Measurements from ENCODE around the gene CDC42BPG. TPM values are rescaled to one million over a fixed set of nuclear protein-coding genes. Genes with fewer than 3 reads are reported as not detected.

Gene CDC42BPG
- total and polyA plus RNA-seq, 9 of the 15 experiments (the other 6 are each of a cell fraction or from before 2014, with no cell fraction given), result 0.04 to 8.8 (median 2.1) TPM

DNA sequence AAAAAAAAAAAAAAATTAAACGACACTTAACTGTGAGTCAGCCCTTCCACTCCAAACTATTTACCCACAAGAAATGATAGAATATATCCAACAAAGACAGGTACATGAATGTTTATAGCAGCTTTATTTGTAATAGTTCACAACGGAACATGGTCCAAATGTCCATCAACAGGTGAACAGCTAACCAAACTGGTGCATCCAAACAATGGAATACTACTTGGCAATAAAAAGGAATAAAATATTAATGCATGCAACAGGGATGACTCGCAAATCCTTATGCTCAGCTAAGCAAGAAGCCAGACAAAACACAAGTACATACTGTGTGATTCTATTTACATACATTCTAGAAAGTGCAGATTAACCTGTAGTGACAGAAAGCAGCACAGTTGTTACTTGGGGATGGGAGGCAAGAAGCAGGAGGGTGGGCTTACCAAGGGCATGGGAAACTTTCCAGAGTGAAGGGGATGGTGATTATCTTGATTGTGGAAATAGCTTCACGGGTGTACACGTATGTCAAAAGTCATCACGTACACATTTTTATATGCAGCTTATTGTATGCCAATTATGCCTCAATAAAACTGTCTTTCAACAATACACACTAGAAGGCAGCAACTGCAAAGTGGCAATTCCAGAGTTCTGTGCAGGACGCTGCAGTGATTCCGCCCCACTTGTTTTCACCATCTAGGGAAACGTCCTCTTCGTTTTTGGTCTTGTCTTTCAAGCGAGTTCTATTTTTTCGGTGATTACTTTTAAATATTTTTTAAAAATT lies 59.5 kb downstream of the CDC42BPG start:
- H3K36me3 ChIP-seq (ENCODE audit: control insufficient read depth, insufficient read depth, low read length), result no peaks in the 10 kb centered on the region; the same call in 2 of the 3 replicates
- H3K79me2 ChIP-seq (ENCODE audit: control insufficient read depth, insufficient read depth, low read length), result no peaks in the 10 kb centered on the region
- no peak for TF ChIP-seq CREBBP (IDR thresholded peaks at IDR 0.05; ENCODE audit: low read depth, low read length)
- no peak for TF ChIP-seq SFPQ (IDR thresholded peaks at IDR 0.05; ENCODE audit: low read depth, low read length)
- no peak for TF ChIP-seq RBM14 (IDR thresholded peaks at IDR 0.05; ENCODE audit: borderline replicate concordance, insufficient read depth, low read depth, low read length)
- no peak for ATAC-seq
- DNase-seq (ENCODE audit: extremely low read depth in 1 of 4, low spot score in 3 of 4), result no peak
- no peaks in the 10 kb centered on the region for H4K20me1 ChIP-seq (replicated peaks; ENCODE audit: control insufficient read depth, insufficient read depth, low read length)
- no peaks in the 10 kb centered on the region for H3K27me3 ChIP-seq (ENCODE audit: control insufficient read depth in 2 of 2, insufficient read depth in 2 of 2, low read length in 2 of 2)
- POLR2A ChIA-PET, result interaction anchor here (0.6 to 1.4 kb wide), 3 partner anchors 9 to 1437 kb away, joined by 3 to 6 read pairs (median 4); no protein-coding TSS in a partner anchor
- CTCF ChIA-PET (ENCODE audit: low intra/inter-chr PET ratio), result interaction anchor here (0.6 kb wide), 1 partner anchor 15 kb away, joined by 3 read pairs; no protein-coding TSS in a partner anchor
- in situ Hi-C loops (cut with MboI), result loop anchor here (5.0 kb wide), 1 partner anchor 107 kb away; no protein-coding TSS in a partner anchor
- no TSS peak for BruUV-seq (replicated peaks)
- H3K9me3 ChIP-seq (replicated peaks; ENCODE audit: control insufficient read depth, insufficient read depth, low read depth, low read length), result no peaks in the 10 kb centered on the region
- H2AFZ ChIP-seq (ENCODE audit: low read depth, low read length), result no peak overlapping the region
- H3K4me2 ChIP-seq (ENCODE audit: insufficient read depth, low read length), result no peak overlapping the region
- WGBS (ENCODE audit: insufficient coverage, low coverage, missing lambda C conversion rate), result 59% methylated on average over 12 of the region's 12 CpGs
- no peak overlapping the region for H3K27ac ChIP-seq (ENCODE audit: extremely low read depth, low read depth, low read length)
- peaks cover 9% of the 10 kb centered on the region in 2 experiments; a peak in 4 of 5 replicates for H3K4me1 ChIP-seq (replicated peaks in 1 of 2; ENCODE audit: control insufficient read depth in 2 of 2, insufficient read depth in 2 of 2, low read length in 2 of 2)
- no peaks in the 10 kb centered on the region for H3K9me1 ChIP-seq (ENCODE audit: control insufficient read depth, insufficient read depth, low read length)
- H3K9ac ChIP-seq (ENCODE audit: insufficient read depth in 1 of 2, low read depth in 2 of 2, low read length in 2 of 2), result no peak overlapping the region
- no peak overlapping the region for H3K4me3 ChIP-seq
- FAIRE-seq, result no peak
- intact Hi-C loops (cut with micrococcal nuclease), result loop anchor here (5.0 kb wide), 1 partner anchor 107 kb away; no protein-coding TSS in a partner anchor

All from K562 (cell line).